ENCODE data around the gene CACFD1. TPM values are rescaled to one million over a fixed set of nuclear protein-coding genes. Genes with fewer than 3 reads are reported as not detected.

Gene CACFD1
- total RNA-seq, 1 experiment from 2014 or later, result 2.7 TPM

- no peak for DNase-seq (ENCODE audit: extremely low read depth, low read depth)
Measured at GRCh38 chr9:133495327-133496293, 35.8 kb downstream of the CACFD1 start.

- DNase-seq (ENCODE audit: extremely low read depth, low read depth), result no peak
Measured at GRCh38 chr9:133496861-133497842, 37.4 kb downstream of the CACFD1 start.

GRCh38 chr9:133499132-133499891, 39.5 kb downstream of the CACFD1 start:
- DNase-seq (ENCODE audit: extremely low read depth, low read depth), result no peak

GRCh38 chr9:133499892-133500270, 40.1 kb downstream of the CACFD1 start:
- no peak for DNase-seq (ENCODE audit: extremely low read depth, low read depth)

- no peak for DNase-seq (ENCODE audit: extremely low read depth, low read depth)
Measured at GRCh38 chr9:133502112-133502511, 42.3 kb downstream of the CACFD1 start.

GRCh38 chr9:133505186-133505830, 45.5 kb downstream of the CACFD1 start:
- DNase-seq (ENCODE audit: extremely low read depth, low read depth), result no peak

- no peak for DNase-seq (ENCODE audit: extremely low read depth, low read depth)
Measured at GRCh38 chr9:133505901-133506652, 46.3 kb downstream of the CACFD1 start.

GRCh38 chr9:133506653-133507038, 46.9 kb downstream of the CACFD1 start:
- no peak for DNase-seq (ENCODE audit: extremely low read depth, low read depth)

- no peak for DNase-seq (ENCODE audit: extremely low read depth, low read depth)
Measured at GRCh38 chr9:133507246-133507965, 47.6 kb downstream of the CACFD1 start.

- no peak for DNase-seq (ENCODE audit: extremely low read depth, low read depth)
Measured at GRCh38 chr9:133508046-133508445, 48.3 kb downstream of the CACFD1 start.

GRCh38 chr9:133509179-133510083, 49.7 kb downstream of the CACFD1 start:
- DNase-seq (ENCODE audit: extremely low read depth, low read depth), result no peak

- no peak for DNase-seq (ENCODE audit: extremely low read depth, low read depth)
Measured at GRCh38 chr9:133510926-133511505, 51.2 kb downstream of the CACFD1 start.

- DNase-seq (ENCODE audit: extremely low read depth, low read depth), result no peak
Measured at GRCh38 chr9:133511607-133512006, 51.8 kb downstream of the CACFD1 start.

- DNase-seq (ENCODE audit: extremely low read depth, low read depth), result no peak
Measured at GRCh38 chr9:133512253-133513213, 52.8 kb downstream of the CACFD1 start.

- DNase-seq (ENCODE audit: extremely low read depth, low read depth), result no peak
Measured at GRCh38 chr9:133513214-133514100, 53.7 kb downstream of the CACFD1 start.

Measured in NCI-H460 (cell line).